Heart left ventricle (tissue), 13 donors: Measurements from ENCODE around the gene MRPL34.

Experiments
- CTCF ChIP-seq, 12 donors: fragments of 200-600 bp; sonication (generic) in 4 of 12; IDR thresholded peaks; one replicate each; pipeline versions ENCODE4 v1.5.0 to v1.8.0; 2018 to 2022; ENCODE audit warnings: antibody characterized with exemption in 12 of 12, mild to moderate bottlenecking in 5 of 12
- POLR2A ChIP-seq, 2 donors: fragments of 450-650 bp; IDR thresholded peaks; one replicate each; pipeline ENCODE4 v1.6.1; 2017; ENCODE audit warnings: antibody characterized with exemption in 2 of 2, mild to moderate bottlenecking in 2 of 2, moderate library complexity in 2 of 2
- donor health status: ischemic (EF 13 %, LVEDD 7.1; RV severe dilation, severe dysfunction).
- donor health status: DM: no; HTN: yes; CAD: no.
- donor health status: DM: no; HTN: no; CAD: no.
- donor health status: ischemic (EF 25% LVEDD 6.9; RV normal size, moderate dysfunction).
- donor health status: ischemic (EF 25% LVEDD 5.7; RV mildly dilated, moderate dysfunction).
- donor health status: ischemic (EF 35%, LVEDD 5.7; RV mildly dilated, moderate dysfunction).
- donor health status: nonischemic (EF 11% LVEDD 7.7; RV severe dilation, severe dysfunction).
- donor health status: DM: yes; HTN: yes; CAD: no.
- donor health status: PGD.
- donor health status: ischemic (EF 29% LVEDD 5.4; RV normal size, mild dysfunction).
- donor health status: nonischemic (EF 23%, LVEDD 6.1; RV moderate dilation, normal function).

GRCh38 chr19:17327068-17327653 lies 21.5 kb downstream of the MRPL34 start:
- TF ChIP-seq CTCF (IDR thresholded peaks at IDR 0.05), result no peak
- no peak for TF ChIP-seq POLR2A (IDR thresholded peaks at IDR 0.05)
